HEK293 (cell line): Measurements from ENCODE around the gene TRIM56.
A peak's percentile ranks its signal among the peaks of the same experiment; 100 is the strongest.

Experiments used
- BCL6B ChIP-seq: fragments of 450-650 bp; formaldehyde crosslinking; IDR thresholded peaks from 2 replicates; pipeline ENCODE4 v1.5.1; 2017; ENCODE audit warnings: missing biosample characterization, missing genetic modification characterization
- MZF1 ChIP-seq: fragments of 450-650 bp; formaldehyde crosslinking; IDR thresholded peaks from 2 replicates; pipeline ENCODE4 v1.5.1; 2017; ENCODE audit warnings: missing biosample characterization, missing genetic modification characterization, borderline replicate concordance
- PRDM1 ChIP-seq: fragments of 450-650 bp; formaldehyde crosslinking; IDR thresholded peaks from 2 replicates; pipeline ENCODE4; 2016; ENCODE audit warnings: missing biosample characterization, missing genetic modification characterization
- PRDM10 ChIP-seq: fragments of 450-650 bp; formaldehyde crosslinking; IDR thresholded peaks from 2 replicates; pipeline ENCODE4 v1.5.1; 2016; ENCODE audit warnings: missing biosample characterization, missing genetic modification characterization
- SCRT1 ChIP-seq: fragments of 450-650 bp; formaldehyde crosslinking; IDR thresholded peaks from 2 replicates; pipeline ENCODE4 v1.5.1; 2016; ENCODE audit warnings: missing biosample characterization, missing genetic modification characterization, borderline replicate concordance
- ZBTB17 ChIP-seq: fragments of 450-650 bp; formaldehyde crosslinking; IDR thresholded peaks from 2 replicates; pipeline ENCODE4 v1.5.1; 2016; ENCODE audit warnings: missing biosample characterization, missing genetic modification characterization
- ZIC2 ChIP-seq: fragments of 450-650 bp; formaldehyde crosslinking; IDR thresholded peaks from 2 replicates; pipeline ENCODE4 v1.5.1; 2016; ENCODE audit warnings: missing biosample characterization, missing genetic modification characterization
- ZNF114 ChIP-seq: fragments of 450-650 bp; formaldehyde crosslinking; IDR thresholded peaks from 2 replicates; pipeline ENCODE4 v1.5.0; 2017; ENCODE audit warnings: missing biosample characterization, missing genetic modification characterization
- ZNF140 ChIP-seq: fragments of 450-650 bp; formaldehyde crosslinking; IDR thresholded peaks from 2 replicates; pipeline ENCODE4 v1.5.1; 2016; ENCODE audit warnings: missing biosample characterization, missing genetic modification characterization
- ZNF23 ChIP-seq: fragments of 450-650 bp; formaldehyde crosslinking; IDR thresholded peaks from 2 replicates; pipeline ENCODE4 v1.5.1; 2016; ENCODE audit warnings: missing biosample characterization, missing genetic modification characterization, borderline replicate concordance
- ZNF324 ChIP-seq: fragments of 450-650 bp; formaldehyde crosslinking; IDR thresholded peaks from 2 replicates; pipeline ENCODE4 v1.5.1; 2016; ENCODE audit warnings: missing biosample characterization, missing genetic modification characterization
- ZNF335 ChIP-seq: fragments of 450-650 bp; formaldehyde crosslinking; conservative IDR thresholded peaks from 2 replicates; pipeline ENCODE4 v1.5.1; 2016; ENCODE audit warnings: missing biosample characterization, missing genetic modification characterization
- ZNF391 ChIP-seq: fragments of 450-650 bp; formaldehyde crosslinking; IDR thresholded peaks from 2 replicates; pipeline ENCODE4 v1.5.1; 2016; ENCODE audit warnings: low read depth, missing biosample characterization, missing genetic modification characterization, borderline replicate concordance
- ZNF501 ChIP-seq: fragments of 450-650 bp; formaldehyde crosslinking; IDR thresholded peaks from 2 replicates; pipeline ENCODE4 v1.5.1; 2016; ENCODE audit warnings: missing biosample characterization, missing genetic modification characterization
- ZNF610 ChIP-seq: fragments of 450-650 bp; formaldehyde crosslinking; IDR thresholded peaks from 2 replicates; pipeline ENCODE4 v1.5.1; 2016; ENCODE audit warnings: missing biosample characterization, missing genetic modification characterization, borderline replicate concordance
- ZNF768 ChIP-seq: fragments of 450-650 bp; formaldehyde crosslinking; IDR thresholded peaks from 2 replicates; pipeline ENCODE4 v1.5.1; 2018; ENCODE audit warnings: missing biosample characterization, mild to moderate bottlenecking, missing genetic modification characterization
- TF ChIP-seq, protein P1 (sequence below): fragments of 450-650 bp; formaldehyde crosslinking; IDR thresholded peaks from 2 replicates; pipeline ENCODE4 v1.5.0; 2017; ENCODE audit warnings: missing biosample characterization, missing genetic modification characterization, borderline replicate concordance
- TF ChIP-seq, protein P2 (sequence below): fragments of 450-650 bp; formaldehyde crosslinking; IDR thresholded peaks from 2 replicates; pipeline ENCODE4 v1.5.1; 2016; ENCODE audit warnings: missing biosample characterization, missing genetic modification characterization
- TF ChIP-seq, protein P3 (sequence below): fragments of 450-650 bp; formaldehyde crosslinking; IDR thresholded peaks from 2 replicates; pipeline ENCODE4 v1.5.1; 2016; ENCODE audit warnings: missing biosample characterization, missing genetic modification characterization, borderline replicate concordance
- TF ChIP-seq, protein P4 (sequence below): fragments of 450-650 bp; formaldehyde crosslinking; conservative IDR thresholded peaks from 2 replicates; pipeline ENCODE4 v1.5.1; 2016; ENCODE audit warnings: low read depth, missing biosample characterization, missing genetic modification characterization

The TRIM56 gene

GRCh38 chr7:101077303-101078086, 7.8 kb upstream of the TRIM56 start (continued):
- TF ChIP-seq, protein P1, sequence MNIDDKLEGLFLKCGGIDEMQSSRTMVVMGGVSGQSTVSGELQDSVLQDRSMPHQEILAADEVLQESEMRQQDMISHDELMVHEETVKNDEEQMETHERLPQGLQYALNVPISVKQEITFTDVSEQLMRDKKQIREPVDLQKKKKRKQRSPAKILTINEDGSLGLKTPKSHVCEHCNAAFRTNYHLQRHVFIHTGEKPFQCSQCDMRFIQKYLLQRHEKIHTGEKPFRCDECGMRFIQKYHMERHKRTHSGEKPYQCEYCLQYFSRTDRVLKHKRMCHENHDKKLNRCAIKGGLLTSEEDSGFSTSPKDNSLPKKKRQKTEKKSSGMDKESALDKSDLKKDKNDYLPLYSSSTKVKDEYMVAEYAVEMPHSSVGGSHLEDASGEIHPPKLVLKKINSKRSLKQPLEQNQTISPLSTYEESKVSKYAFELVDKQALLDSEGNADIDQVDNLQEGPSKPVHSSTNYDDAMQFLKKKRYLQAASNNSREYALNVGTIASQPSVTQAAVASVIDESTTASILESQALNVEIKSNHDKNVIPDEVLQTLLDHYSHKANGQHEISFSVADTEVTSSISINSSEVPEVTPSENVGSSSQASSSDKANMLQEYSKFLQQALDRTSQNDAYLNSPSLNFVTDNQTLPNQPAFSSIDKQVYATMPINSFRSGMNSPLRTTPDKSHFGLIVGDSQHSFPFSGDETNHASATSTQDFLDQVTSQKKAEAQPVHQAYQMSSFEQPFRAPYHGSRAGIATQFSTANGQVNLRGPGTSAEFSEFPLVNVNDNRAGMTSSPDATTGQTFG (tag by site-specific recombination) = no peak
- peak; percentile 23; the same call in 1 of the 2 replicates for TF ChIP-seq ZNF324
- TF ChIP-seq ZNF610 (tag by site-specific recombination) = no peak
- peak; percentile 55 for TF ChIP-seq PRDM10 (tag by site-specific recombination)
- peak; percentile 46; the same call in 1 of the 2 replicates for TF ChIP-seq ZNF335 (tag by site-specific recombination)
- TF ChIP-seq SCRT1 = no peak
- no peak for TF ChIP-seq BCL6B
- TF ChIP-seq, protein P2, sequence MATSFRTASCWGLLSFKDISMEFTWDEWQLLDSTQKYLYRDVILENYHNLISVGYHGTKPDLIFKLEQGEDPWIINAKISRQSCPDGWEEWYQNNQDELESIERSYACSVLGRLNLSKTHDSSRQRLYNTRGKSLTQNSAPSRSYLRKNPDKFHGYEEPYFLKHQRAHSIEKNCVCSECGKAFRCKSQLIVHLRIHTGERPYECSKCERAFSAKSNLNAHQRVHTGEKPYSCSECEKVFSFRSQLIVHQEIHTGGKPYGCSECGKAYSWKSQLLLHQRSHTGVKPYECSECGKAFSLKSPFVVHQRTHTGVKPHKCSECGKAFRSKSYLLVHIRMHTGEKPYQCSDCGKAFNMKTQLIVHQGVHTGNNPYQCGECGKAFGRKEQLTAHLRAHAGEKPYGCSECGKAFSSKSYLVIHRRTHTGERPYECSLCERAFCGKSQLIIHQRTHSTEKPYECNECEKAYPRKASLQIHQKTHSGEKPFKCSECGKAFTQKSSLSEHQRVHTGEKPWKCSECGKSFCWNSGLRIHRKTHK (tag by site-specific recombination) = no peak
- TF ChIP-seq MZF1 = no peak
- TF ChIP-seq ZNF768 (tag by site-specific recombination) = no peak
- no peak for TF ChIP-seq ZNF23
- no peak for TF ChIP-seq ZNF114 (tag by site-specific recombination)
- TF ChIP-seq, protein P3, sequence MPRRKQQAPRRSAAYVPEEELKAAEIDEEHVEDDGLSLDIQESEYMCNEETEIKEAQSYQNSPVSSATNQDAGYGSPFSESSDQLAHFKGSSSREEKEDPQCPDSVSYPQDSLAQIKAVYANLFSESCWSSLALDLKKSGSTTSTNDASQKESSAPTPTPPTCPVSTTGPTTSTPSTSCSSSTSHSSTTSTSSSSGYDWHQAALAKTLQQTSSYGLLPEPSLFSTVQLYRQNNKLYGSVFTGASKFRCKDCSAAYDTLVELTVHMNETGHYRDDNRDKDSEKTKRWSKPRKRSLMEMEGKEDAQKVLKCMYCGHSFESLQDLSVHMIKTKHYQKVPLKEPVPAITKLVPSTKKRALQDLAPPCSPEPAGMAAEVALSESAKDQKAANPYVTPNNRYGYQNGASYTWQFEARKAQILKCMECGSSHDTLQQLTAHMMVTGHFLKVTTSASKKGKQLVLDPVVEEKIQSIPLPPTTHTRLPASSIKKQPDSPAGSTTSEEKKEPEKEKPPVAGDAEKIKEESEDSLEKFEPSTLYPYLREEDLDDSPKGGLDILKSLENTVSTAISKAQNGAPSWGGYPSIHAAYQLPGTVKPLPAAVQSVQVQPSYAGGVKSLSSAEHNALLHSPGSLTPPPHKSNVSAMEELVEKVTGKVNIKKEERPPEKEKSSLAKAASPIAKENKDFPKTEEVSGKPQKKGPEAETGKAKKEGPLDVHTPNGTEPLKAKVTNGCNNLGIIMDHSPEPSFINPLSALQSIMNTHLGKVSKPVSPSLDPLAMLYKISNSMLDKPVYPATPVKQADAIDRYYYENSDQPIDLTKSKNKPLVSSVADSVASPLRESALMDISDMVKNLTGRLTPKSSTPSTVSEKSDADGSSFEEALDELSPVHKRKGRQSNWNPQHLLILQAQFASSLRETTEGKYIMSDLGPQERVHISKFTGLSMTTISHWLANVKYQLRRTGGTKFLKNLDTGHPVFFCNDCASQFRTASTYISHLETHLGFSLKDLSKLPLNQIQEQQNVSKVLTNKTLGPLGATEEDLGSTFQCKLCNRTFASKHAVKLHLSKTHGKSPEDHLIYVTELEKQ (tag by site-specific recombination) = no peak
- peak; percentile 75; the same call in 1 of the 2 replicates for TF ChIP-seq ZNF501 (tag by site-specific recombination)
- 0 out of 2 replicates have a peak, but pooled peaks have one; percentile 42 for TF ChIP-seq ZNF391 (tag by site-specific recombination)
- peak; percentile 35; the same call in 1 of the 2 replicates for TF ChIP-seq ZIC2 (tag by site-specific recombination)
- TF ChIP-seq, protein P4, sequence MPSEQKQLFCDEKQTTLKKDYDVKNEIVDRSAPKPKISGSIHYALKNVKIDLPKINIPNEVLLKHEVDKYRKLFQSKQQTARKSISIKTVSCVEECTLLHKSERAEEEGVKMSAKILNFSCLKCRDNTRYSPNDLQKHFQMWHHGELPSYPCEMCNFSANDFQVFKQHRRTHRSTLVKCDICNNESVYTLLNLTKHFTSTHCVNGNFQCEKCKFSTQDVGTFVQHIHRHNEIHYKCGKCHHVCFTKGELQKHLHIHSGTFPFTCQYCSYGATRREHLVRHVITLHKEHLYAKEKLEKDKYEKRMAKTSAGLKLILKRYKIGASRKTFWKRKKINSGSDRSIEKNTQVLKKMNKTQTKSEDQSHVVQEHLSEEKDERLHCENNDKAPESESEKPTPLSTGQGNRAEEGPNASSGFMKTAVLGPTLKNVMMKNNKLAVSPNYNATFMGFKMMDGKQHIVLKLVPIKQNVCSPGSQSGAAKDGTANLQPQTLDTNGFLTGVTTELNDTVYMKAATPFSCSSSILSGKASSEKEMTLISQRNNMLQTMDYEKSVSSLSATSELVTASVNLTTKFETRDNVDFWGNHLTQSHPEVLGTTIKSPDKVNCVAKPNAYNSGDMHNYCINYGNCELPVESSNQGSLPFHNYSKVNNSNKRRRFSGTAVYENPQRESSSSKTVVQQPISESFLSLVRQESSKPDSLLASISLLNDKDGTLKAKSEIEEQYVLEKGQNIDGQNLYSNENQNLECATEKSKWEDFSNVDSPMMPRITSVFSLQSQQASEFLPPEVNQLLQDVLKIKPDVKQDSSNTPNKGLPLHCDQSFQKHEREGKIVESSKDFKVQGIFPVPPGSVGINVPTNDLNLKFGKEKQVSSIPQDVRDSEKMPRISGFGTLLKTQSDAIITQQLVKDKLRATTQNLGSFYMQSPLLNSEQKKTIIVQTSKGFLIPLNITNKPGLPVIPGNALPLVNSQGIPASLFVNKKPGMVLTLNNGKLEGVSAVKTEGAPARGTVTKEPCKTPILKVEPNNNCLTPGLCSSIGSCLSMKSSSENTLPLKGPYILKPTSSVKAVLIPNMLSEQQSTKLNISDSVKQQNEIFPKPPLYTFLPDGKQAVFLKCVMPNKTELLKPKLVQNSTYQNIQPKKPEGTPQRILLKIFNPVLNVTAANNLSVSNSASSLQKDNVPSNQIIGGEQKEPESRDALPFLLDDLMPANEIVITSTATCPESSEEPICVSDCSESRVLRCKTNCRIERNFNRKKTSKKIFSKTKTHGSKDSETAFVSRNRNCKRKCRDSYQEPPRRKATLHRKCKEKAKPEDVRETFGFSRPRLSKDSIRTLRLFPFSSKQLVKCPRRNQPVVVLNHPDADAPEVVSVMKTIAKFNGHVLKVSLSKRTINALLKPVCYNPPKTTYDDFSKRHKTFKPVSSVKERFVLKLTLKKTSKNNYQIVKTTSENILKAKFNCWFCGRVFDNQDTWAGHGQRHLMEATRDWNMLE (tag by site-specific recombination) = no peak
- peak; percentile 80 for TF ChIP-seq ZBTB17 (tag by site-specific recombination)
- no peak for TF ChIP-seq ZNF140 (tag by site-specific recombination)
- TF ChIP-seq PRDM1 = peak; percentile 72
